HG03520 (cell line): ENCODE results near the gene SPP1.
A peak's percentile ranks its signal among the peaks of the same experiment; 100 is the strongest.

Experiments
- ATAC-seq: cut with Tn5 transposase; IDR thresholded peaks from one replicate; pipeline ENCODE4 v1.9.1; 2021; ENCODE audit warnings: mild to moderate bottlenecking, moderate library complexity; ENCODE audit not compliant: unreplicated experiment

The SPP1 gene

DNA sequence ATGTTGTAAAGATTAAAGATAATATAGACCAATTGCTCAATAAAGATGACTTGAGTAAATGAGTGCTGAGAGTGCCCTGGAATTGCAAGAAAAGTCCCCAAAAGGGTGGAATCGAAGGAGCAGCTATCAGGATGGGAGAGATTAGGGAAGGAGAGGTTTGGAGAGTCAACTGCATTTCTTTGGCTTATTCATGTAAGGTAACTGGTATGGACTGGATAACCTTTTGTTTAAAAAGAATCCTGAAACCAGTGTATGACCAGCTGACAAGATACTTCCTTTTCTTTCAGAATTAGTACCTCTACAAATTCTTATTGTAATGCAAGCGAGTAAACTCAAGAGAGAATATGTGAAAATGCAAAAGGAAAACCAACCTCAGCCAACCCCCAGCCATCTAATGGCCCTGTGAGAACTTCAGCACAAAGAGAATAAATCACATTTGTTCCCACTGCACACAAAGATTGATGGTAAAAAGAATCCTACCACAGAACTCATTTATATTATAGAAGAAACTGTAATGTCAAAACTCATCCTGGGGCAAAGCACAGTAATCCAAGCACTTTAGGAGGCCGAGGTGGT, 24.5 kb upstream of the SPP1 start:
- ATAC-seq, result no peak

DNA sequence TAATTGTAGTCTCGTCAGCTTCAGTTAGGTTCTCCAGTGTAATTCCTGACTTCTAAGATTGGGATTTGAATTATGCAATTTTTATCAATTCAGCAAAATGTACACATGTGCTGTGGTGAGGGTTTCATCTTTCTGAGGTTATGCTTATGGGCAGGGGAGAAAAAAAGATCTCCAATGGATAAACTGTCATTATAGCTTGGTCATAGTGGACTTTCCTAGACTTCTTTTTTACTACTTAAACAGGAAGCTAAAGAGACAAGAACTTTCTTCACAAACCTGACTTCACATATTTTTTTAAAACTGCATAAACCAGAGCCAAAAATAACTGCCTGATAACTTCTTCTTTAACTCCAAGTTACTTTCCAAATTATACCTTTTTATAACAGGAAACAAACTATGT, 21.7 kb upstream of the SPP1 start:
- no peak for ATAC-seq

- ATAC-seq, result no peak
Observed at GRCh38 chr4:87956501-87956900, 19.0 kb upstream of the SPP1 start.

DNA sequence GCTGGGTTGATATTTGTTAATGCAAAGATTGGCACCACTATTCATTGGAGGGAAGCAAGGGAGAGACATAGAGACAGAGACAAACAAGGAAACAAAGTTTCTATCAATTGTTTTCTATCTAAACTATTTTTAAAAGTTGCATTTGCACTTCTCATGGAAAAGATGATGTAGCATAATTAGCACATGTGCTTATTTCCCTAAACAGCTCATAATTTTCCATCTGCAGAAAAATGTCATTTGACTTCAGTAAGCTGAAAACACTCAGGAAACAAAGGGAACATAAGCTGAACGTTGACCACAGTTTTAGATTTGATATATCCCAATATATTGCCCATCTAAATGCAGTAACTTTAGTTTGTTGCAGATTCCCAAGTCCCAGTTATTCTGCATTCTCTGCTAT, 18.5 kb upstream of the SPP1 start:
- ATAC-seq, result no peak

DNA sequence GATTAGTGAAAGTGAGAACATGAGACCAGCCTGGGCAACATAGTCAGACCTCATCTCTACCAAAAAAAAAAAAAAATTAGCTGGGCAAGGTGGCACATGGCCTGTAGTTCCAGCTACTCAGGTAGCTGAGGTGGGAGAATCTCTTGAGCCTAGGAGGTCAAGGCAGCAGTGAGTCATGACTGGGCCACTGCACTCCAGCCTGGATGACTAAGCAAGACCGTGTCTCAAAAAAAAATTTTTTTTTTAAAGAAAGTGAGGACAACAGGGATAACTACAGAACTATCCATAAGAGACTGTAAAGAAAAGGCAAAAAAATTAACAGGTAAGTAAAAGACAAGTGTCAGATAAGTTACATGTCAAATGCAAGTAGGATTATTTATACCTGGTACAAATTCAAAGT, 13.5 kb upstream of the SPP1 start:
- ATAC-seq, result no peak

DNA sequence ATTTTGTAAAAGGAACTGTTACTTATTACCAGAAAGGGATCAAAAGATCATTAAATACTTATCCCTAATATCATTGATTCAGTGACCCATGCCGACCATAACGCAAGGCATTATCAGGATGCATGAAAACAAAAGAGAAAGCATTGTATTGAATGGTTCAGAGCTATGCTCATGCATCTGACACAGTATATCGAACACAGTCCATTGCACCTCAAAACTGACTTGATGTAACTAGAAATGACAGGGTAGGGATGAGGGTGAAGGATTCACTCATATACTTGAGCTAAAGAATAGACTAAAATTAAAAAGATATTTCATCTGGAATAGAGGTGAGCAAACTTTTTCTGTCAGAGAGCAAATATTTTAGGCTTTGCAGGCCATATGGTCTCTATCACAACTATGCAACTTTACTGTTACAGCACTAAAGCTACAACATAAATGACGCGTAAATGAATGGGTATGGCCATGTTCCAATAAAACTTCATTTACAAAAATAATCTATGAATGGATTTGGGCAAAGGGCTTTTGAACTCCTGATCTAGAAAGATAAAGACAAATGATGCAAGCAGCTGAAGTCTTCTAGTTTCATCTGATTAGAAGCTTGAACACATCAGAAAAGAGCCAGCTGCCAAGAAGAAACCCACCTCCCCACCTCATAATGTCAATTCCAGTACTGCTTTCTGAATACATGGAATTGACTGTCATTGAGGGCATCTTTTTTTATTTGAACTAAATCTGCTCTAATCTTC, 12.9 kb upstream of the SPP1 start:
- no peak for ATAC-seq

DNA sequence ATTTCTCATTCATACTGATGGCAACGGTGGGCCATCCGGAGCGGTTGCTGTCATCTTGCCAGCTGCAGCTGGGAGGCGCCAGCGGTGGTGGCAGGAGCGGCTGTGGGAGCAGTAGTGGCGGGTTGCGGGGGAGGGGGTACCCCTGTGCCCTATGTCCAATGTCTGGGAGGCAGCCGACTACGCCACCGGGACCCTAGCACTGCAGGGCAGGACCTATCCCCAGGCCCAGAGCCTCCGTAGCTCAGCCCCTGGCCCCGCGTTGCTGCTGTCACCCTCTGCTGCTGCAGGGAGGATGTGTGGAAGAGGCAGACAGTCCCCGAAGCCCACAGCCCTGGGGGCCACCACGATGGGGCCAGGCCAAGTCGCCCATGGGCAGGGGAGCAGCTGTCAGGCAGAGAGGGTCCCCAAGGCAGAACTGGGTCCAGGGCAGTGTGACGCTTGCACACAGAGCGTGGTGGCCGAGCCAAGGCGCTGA, 10.0 kb upstream of the SPP1 start:
- ATAC-seq, result no peak

GRCh38 chr4:87966095-87966496, 9.4 kb upstream of the SPP1 start:
- no peak for ATAC-seq

DNA sequence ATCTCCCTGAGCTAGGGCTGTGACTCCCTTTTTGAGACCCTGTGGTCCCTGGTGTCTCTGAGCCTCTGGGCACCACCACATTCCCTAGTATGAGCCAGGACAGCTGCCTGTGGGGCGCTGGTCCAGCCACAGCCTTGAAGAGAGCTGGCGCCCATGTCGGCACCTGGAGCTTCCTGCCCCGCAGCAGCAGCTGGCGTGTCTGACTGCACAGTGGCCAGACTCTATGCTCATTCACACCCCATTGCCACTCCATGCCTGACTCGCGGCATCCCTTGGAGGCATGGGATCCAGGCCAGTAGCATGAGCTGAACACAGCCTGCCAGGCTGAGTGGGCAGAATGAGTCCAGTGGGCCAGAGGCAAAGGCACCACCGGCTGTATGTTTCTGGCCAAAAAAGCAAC, 8.3 kb upstream of the SPP1 start:
- no peak for ATAC-seq

GRCh38 chr4:87970121-87970520, 5.4 kb upstream of the SPP1 start:
- ATAC-seq, result no peak

- no peak for ATAC-seq
Observed at GRCh38 chr4:87971866-87972265, 3.6 kb upstream of the SPP1 start.

DNA sequence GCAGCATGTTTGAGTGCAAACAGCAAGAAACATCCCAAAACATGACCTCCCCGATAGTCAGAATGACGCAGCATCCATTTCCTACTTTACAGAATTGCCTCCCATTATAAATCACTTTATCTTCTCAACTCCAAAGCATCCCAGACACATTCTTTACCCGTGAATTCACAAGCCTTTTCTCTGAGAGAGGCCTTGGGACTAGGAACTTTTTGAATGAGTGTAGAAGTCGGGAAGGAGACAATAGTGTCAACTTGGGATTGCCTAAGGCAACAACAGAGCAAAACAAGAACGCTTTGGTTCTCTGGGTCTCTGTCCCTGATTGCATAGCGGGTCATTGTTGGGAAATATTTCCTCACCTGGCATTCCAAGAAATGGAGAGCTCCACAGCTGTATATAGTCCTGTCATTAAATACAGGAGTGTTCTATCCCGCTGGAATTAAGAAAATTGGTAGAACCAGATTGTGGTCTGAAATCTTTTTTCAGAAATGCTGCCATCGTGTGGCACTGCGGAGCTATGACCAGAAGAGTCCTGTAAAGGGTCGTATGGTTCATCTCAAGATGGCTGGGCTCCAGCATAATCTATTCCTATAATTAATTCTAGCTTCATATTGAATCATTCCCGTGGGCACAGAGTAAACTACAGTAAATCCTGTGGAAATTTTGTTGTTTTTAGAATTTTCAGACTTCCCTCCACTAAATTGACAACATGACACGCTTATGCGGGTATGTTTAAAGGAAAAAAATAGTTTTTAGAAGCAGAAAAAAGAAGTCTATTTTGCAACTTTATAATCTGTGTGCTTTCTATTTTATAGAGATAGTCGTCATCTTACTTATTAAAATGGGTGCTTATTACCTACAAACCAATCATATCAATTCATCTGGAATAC, 2.0 kb upstream of the SPP1 start:
- ATAC-seq, result peak; percentile 80

DNA sequence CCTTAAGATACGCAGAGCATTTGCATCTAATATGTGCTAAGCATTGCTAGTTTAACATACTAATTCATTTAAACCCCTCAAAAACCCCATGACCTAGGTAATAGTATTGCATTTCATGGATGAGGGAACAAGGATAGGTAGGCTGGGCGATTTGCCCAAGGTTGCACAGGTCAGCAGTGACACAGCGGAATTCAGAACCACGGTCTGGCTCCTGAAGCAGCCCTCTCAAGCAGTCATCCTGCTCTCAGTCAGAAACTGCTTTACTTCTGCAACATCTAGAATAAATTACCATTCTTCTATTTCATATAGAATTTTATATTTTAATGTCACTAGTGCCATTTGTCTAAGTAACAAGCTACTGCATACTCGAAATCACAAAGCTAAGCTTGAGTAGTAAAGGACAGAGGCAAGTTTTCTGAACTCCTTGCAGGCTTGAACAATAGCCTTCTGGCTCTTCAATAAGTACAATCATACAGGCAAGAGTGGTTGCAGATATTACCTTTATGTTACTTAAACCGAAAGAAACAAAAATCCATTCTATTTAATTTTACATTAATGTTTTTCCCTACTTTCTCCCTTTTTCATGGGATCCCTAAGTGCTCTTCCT, 555 bp upstream of the SPP1 start:
- no peak for ATAC-seq

GRCh38 chr4:87977521-87978278, 2.2 kb downstream of the SPP1 start:
- ATAC-seq, result no peak

DNA sequence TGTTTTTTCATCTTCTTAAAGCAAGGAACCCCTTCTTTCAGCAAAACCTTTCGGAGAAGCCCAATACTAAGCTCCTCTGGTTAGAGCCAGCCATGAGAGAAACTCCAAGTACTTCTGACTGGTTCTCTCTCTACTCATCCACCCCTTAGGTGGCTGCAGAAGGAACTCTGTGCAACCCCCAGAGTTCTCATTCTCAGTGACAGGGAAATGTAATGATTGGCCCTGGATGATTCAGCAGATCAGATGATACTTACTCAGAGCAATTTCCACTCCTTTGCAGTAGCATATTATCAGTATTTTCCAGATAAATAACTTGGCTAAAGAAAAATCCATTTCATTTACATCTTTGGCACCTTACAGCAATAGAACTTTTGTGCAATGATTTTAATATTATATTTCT, 3.2 kb downstream of the SPP1 start:
- no peak for ATAC-seq

DNA sequence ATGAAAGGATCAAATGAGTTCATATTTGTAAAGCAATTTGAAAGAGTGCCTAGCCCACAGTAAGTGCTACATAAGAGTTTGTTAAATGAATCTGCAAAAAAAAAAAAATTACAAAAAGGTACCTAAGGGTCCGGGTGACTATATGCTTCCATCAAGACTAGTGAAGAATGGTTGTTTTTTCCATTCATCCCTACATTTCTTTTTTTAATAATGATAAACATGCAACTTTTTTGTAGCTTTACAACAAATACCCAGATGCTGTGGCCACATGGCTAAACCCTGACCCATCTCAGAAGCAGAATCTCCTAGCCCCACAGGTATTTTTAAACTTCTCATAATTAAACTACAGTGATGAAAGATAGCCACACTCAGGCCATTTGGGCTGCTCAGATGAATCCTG, 4.3 kb downstream of the SPP1 start:
- ATAC-seq, result no peak

- no peak for ATAC-seq
Observed at GRCh38 chr4:87981486-87981885, 6.0 kb downstream of the SPP1 start.

GRCh38 chr4:87982036-87982435, 6.5 kb downstream of the SPP1 start:
- ATAC-seq, result no peak

GRCh38 chr4:87982446-87983010, 7.0 kb downstream of the SPP1 start:
- ATAC-seq, result no peak

DNA sequence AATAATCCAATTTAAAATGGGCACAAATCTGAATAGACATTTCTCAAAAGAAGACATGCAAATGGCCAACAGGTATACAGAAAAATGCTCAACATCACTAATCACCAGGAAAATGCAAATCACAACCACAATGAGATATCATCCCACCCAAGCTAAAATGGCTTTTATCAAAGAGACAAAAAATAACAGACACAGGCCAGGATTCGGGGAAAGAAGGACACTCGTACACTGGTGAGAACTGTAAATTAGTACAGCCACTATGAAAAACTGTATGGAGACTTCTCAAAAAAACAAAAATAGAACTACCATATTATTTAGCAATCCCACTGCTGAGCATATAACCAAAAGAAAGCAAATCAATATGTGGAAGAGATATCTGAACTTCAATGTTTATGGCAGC, 8.5 kb downstream of the SPP1 start:
- ATAC-seq, result no peak
